SK-N-SH (cell line): ENCODE data around the gene TUBGCP2. TPM values are rescaled to one million over a fixed set of nuclear protein-coding genes. Genes with fewer than 3 reads are reported as not detected.

ENCODE experiments used
- CTCF ChIA-PET: fragments of 300-600, 350-600 bp; formaldehyde crosslinking; extraction: SDS; loops from one replicate; lab custom pipeline; 2021; lab: Yijun Ruan, JAX
- POLR2A ChIA-PET: fragments of 350-600 bp; sonication (Branson Sonifier 250); formaldehyde crosslinking; extraction: SDS; loops from one replicate; lab custom pipeline; 2020; ENCODE audit warnings: antibody characterized with exemption, inconsistent platforms; lab: Yijun Ruan, JAX
- DNase-seq: peaks from one replicate; pipeline ENCODE4 v3.0.0; 2012
- H2AFZ ChIP-seq: fragments of 200-600 bp; sonication (generic); 2 replicates; pipeline ENCODE4 v1.8.1; 2016; ENCODE audit warnings: antibody characterized with exemption, mild to moderate bottlenecking, low read depth
- H3F3A ChIP-seq: fragments of 200-600 bp; sonication (generic); replicated peaks from 2 replicates; pipeline ENCODE3; 2016; ENCODE audit warnings: antibody characterized with exemption, mild to moderate bottlenecking; ENCODE audit not compliant: insufficient read depth
- H3K27ac ChIP-seq, 2 experiments: fragments of 200-500 bp in 1 of 2; fragments of 200-600 bp in 1 of 2; sonication (Bioruptor generic) in 1 of 2; sonication (generic), shearing (Covaris generic) in 1 of 2; 2 replicates each; pipeline versions ENCODE4 v1.5.1 to v1.6.1; 2014 to 2016; ENCODE audit warnings: low read depth in 2 of 2, inconsistent platforms in 1 of 2, low read length in 1 of 2, mild to moderate bottlenecking in 1 of 2, mixed read lengths in 1 of 2
- H3K27me3 ChIP-seq: fragments of 200-600 bp; sonication (generic), shearing (Covaris generic); 2 replicates; pipeline ENCODE4 v1.6.1; 2016; ENCODE audit warnings: mixed run types; ENCODE audit not compliant: insufficient read depth
- H3K36me3 ChIP-seq, 2 experiments: fragments of 200-500 bp in 1 of 2; fragments of 200-600 bp in 1 of 2; sonication (Bioruptor generic) in 1 of 2; sonication (generic) in 1 of 2; replicated peaks in 1 of 2; 2 replicates each; pipeline versions ENCODE3 to v1.5.1; 2014 to 2016; ENCODE audit warnings: low read length in 1 of 2, mild to moderate bottlenecking in 1 of 2; ENCODE audit not compliant: insufficient read depth in 2 of 2, control insufficient read depth in 1 of 2
- H3K4me1 ChIP-seq, 2 experiments: fragments of 200-500 bp in 1 of 2; fragments of 200-600 bp in 1 of 2; sonication (Bioruptor generic) in 1 of 2; sonication (generic), shearing (Covaris generic) in 1 of 2; 2 replicates each; pipeline versions ENCODE4 v1.5.1 to v1.6.1; 2014 to 2016; ENCODE audit warnings: low read depth in 1 of 2, low read length in 1 of 2, mixed run types in 1 of 2; ENCODE audit not compliant: insufficient read depth in 2 of 2, control insufficient read depth in 1 of 2
- H3K4me2 ChIP-seq: fragments of 200-600 bp; sonication (generic), shearing (Covaris generic); 2 replicates; pipeline ENCODE4 v1.6.1; 2017; ENCODE audit warnings: mixed run types
- H3K4me3 ChIP-seq, 2 experiments: fragments of 200-500 bp in 1 of 2; fragments of 200-600 bp in 1 of 2; sonication (Bioruptor generic) in 1 of 2; sonication (generic), shearing (Covaris generic) in 1 of 2; 2 replicates each; pipeline versions ENCODE4 v1.5.1 to v1.8.1; 2014 to 2016; ENCODE audit warnings: low read depth in 2 of 2, inconsistent platforms in 1 of 2, low read length in 1 of 2, mild to moderate bottlenecking in 1 of 2, mixed read lengths in 1 of 2, moderate library complexity in 1 of 2
- H3K79me2 ChIP-seq: fragments of 200-600 bp; sonication (generic); 2 replicates; pipeline ENCODE4 v1.8.1; 2017; ENCODE audit warnings: mild to moderate bottlenecking; ENCODE audit not compliant: insufficient read depth
- H3K9ac ChIP-seq: fragments of 200-600 bp; sonication (generic); 2 replicates; pipeline ENCODE4 v1.6.1; 2017; ENCODE audit warnings: mixed run types
- H3K9me2 ChIP-seq: fragments of 200-600 bp; sonication (generic); 2 replicates; pipeline ENCODE4 v1.6.1; 2017; ENCODE audit warnings: mixed run types
- H3K9me3 ChIP-seq: fragments of 200-600 bp; sonication (generic); 2 replicates; pipeline ENCODE4 v1.6.1; 2017; ENCODE audit warnings: mixed run types, mild to moderate bottlenecking, moderate library complexity
- H4K20me1 ChIP-seq: fragments of 200-600 bp; sonication (generic); 2 replicates; pipeline ENCODE4 v1.6.1; 2017; ENCODE audit warnings: mild to moderate bottlenecking, mixed run types; ENCODE audit not compliant: insufficient read depth
- ELF1 ChIP-seq: IDR thresholded peaks from 2 replicates; pipeline ENCODE4 v1.4.0; 2012
- FOXJ3 ChIP-seq: sonication (generic); formaldehyde crosslinking; IDR thresholded peaks from 2 replicates; pipeline ENCODE4 v1.5.1; 2020; ENCODE audit warnings: mild to moderate bottlenecking, missing genetic modification reagents
- GATA2 ChIP-seq: sonication (generic); formaldehyde crosslinking; IDR thresholded peaks from 2 replicates; pipeline ENCODE4 v1.5.0; 2020; ENCODE audit warnings: mild to moderate bottlenecking, missing genetic modification reagents
- JUND ChIP-seq: IDR thresholded peaks from 2 replicates; pipeline ENCODE4 v1.4.0; 2012
- MEF2A ChIP-seq: IDR thresholded peaks from 2 replicates; pipeline ENCODE4 v1.4.0; 2012; ENCODE audit warnings: low read depth, borderline replicate concordance
- NFIC ChIP-seq: IDR thresholded peaks from 2 replicates; pipeline ENCODE4 v1.4.0; 2012; ENCODE audit warnings: borderline replicate concordance
- NRF1 ChIP-seq: IDR thresholded peaks from 2 replicates; pipeline ENCODE4 v1.6.1; 2012; ENCODE audit warnings: low read depth, mild to moderate bottlenecking, low read length
- POLR2AphosphoS5 ChIP-seq: IDR thresholded peaks from 2 replicates; pipeline ENCODE4 v1.6.1; 2012; ENCODE audit warnings: low read depth, low read length
- RFX5 ChIP-seq: IDR thresholded peaks from 2 replicates; pipeline ENCODE4 v1.6.1; 2012; ENCODE audit warnings: mild to moderate bottlenecking, improper control_type of control experiment, low read length
- SIN3A ChIP-seq: IDR thresholded peaks from 2 replicates; pipeline ENCODE4 v1.6.1; 2012; ENCODE audit warnings: low read depth, mild to moderate bottlenecking, low read length, moderate library complexity, borderline replicate concordance
- TAF1 ChIP-seq: IDR thresholded peaks from 2 replicates; pipeline ENCODE4 v1.6.1; 2012; ENCODE audit warnings: low read depth, mild to moderate bottlenecking, low read length, moderate library complexity, borderline replicate concordance
- YY1 ChIP-seq: IDR thresholded peaks from 2 replicates; pipeline ENCODE4 v1.4.0; 2012; ENCODE audit warnings: low read depth, mild to moderate bottlenecking
- WGBS: methylation state at CpG from one replicate; pipeline ENCODE4 v1.1.6; 2017; ENCODE audit warnings: low lambda C conversion rate; 5-methylcytosine and 5-hydroxymethylcytosine counted together
- polyA plus RNA-seq, 3 experiments: library from polyadenylated mRNA; depleted of rRNA; stranded (reverse); fragments of >200 nt; gene quantifications; 2 replicates each; pipeline ENCODE4 v1.2.3, GENCODE V29; 2012
- TF ChIP-seq, protein P1 (sequence below): IDR thresholded peaks from 2 replicates; pipeline ENCODE4 v1.6.1; 2012; ENCODE audit warnings: mild to moderate bottlenecking, low read depth, low read length, moderate library complexity
- TF ChIP-seq, protein P2 (sequence below): IDR thresholded peaks from 2 replicates; pipeline ENCODE4 v1.4.0; 2012; ENCODE audit warnings: low read depth, borderline replicate concordance
- TF ChIP-seq, protein P3 (sequence below): IDR thresholded peaks from 2 replicates; pipeline ENCODE4; 2012
- TF ChIP-seq, protein P4 (sequence below): IDR thresholded peaks from 2 replicates; pipeline ENCODE4 v1.4.0; 2012; ENCODE audit warnings: low read depth, borderline replicate concordance
- TF ChIP-seq, protein P5 (sequence below): fragments of 150-350 bp; IDR thresholded peaks from 2 replicates; pipeline ENCODE4 v1.6.1; 2016; ENCODE audit warnings: mild to moderate bottlenecking, low read depth, low read length

The TUBGCP2 gene
- polyA plus RNA-seq, 1 of the 3 experiments (the other 2 are of a cell fraction), result 49.1 TPM

DNA sequence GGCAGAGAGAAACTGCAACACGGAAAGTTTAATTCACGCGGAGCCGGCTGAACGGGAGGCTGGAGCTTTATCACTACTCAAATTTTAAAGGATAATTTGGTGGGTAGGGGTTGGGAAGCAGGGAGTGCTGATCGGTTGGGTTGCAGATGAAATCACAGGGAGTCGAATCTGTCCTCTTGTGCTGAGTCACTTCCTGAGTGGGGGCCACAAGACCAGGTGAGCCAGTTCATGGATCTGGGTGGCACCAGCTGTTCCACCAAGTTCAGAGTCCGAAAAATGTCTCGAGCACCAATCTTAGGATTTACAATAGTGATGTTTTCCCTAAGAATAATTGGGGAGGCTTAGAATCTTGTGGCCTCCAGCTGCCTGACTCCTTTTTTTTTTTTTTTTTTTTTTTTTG, 34.9 kb upstream of the TUBGCP2 start:
- Histone ChIP-seq H3K27ac (no peak overlapping the region), H2AFZ (no peak overlapping the region), H3K79me2 (no peaks in the 10 kb centered on the region), H3F3A (no peaks in the 10 kb centered on the region), H4K20me1 (no peaks in the 10 kb centered on the region), H3K9me2 (no peaks in the 10 kb centered on the region), H3K9me3 (no peaks in the 10 kb centered on the region), H3K4me2 (0 out of 2 replicates have a peak overlapping the region, but pooled peaks have one; percentile 24), H3K27me3 (peaks cover 55% of the 10 kb centered on the region; the same call in 1 of the 2 replicates), H3K4me3 (no peak overlapping the region), H3K36me3 (no peaks in the 10 kb centered on the region), H3K9ac (no peak overlapping the region), H3K4me1 (peaks cover 0 to 7% of the 10 kb centered on the region in 2 experiments; a peak in 1 of 4 replicates)
- DNase-seq, result no peak
- 16% methylated on average over 9 of the region's 9 CpGs for WGBS
- TF ChIP-seq GATA2 (CRISPR knock-in tag) (no peak), NRF1 (no peak), YY1 (no peak), JUND (no peak), MEF2A (no peak), TAF1 (no peak), POLR2AphosphoS5 (no peak), ELF1 (no peak), RFX5 (no peak), FOXJ3 (no peak), SIN3A (no peak), NFIC (no peak)
- TF ChIP-seq, protein P1, sequence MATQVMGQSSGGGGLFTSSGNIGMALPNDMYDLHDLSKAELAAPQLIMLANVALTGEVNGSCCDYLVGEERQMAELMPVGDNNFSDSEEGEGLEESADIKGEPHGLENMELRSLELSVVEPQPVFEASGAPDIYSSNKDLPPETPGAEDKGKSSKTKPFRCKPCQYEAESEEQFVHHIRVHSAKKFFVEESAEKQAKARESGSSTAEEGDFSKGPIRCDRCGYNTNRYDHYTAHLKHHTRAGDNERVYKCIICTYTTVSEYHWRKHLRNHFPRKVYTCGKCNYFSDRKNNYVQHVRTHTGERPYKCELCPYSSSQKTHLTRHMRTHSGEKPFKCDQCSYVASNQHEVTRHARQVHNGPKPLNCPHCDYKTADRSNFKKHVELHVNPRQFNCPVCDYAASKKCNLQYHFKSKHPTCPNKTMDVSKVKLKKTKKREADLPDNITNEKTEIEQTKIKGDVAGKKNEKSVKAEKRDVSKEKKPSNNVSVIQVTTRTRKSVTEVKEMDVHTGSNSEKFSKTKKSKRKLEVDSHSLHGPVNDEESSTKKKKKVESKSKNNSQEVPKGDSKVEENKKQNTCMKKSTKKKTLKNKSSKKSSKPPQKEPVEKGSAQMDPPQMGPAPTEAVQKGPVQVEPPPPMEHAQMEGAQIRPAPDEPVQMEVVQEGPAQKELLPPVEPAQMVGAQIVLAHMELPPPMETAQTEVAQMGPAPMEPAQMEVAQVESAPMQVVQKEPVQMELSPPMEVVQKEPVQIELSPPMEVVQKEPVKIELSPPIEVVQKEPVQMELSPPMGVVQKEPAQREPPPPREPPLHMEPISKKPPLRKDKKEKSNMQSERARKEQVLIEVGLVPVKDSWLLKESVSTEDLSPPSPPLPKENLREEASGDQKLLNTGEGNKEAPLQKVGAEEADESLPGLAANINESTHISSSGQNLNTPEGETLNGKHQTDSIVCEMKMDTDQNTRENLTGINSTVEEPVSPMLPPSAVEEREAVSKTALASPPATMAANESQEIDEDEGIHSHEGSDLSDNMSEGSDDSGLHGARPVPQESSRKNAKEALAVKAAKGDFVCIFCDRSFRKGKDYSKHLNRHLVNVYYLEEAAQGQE, result no peak
- TF ChIP-seq, protein P2, sequence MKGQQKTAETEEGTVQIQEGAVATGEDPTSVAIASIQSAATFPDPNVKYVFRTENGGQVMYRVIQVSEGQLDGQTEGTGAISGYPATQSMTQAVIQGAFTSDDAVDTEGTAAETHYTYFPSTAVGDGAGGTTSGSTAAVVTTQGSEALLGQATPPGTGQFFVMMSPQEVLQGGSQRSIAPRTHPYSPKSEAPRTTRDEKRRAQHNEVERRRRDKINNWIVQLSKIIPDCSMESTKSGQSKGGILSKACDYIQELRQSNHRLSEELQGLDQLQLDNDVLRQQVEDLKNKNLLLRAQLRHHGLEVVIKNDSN, result no peak
- TF ChIP-seq, protein P3, sequence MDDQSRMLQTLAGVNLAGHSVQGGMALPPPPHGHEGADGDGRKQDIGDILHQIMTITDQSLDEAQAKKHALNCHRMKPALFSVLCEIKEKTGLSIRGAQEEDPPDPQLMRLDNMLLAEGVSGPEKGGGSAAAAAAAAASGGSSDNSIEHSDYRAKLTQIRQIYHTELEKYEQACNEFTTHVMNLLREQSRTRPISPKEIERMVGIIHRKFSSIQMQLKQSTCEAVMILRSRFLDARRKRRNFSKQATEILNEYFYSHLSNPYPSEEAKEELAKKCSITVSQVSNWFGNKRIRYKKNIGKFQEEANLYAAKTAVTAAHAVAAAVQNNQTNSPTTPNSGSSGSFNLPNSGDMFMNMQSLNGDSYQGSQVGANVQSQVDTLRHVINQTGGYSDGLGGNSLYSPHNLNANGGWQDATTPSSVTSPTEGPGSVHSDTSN, result no peak
- TF ChIP-seq, protein P4, sequence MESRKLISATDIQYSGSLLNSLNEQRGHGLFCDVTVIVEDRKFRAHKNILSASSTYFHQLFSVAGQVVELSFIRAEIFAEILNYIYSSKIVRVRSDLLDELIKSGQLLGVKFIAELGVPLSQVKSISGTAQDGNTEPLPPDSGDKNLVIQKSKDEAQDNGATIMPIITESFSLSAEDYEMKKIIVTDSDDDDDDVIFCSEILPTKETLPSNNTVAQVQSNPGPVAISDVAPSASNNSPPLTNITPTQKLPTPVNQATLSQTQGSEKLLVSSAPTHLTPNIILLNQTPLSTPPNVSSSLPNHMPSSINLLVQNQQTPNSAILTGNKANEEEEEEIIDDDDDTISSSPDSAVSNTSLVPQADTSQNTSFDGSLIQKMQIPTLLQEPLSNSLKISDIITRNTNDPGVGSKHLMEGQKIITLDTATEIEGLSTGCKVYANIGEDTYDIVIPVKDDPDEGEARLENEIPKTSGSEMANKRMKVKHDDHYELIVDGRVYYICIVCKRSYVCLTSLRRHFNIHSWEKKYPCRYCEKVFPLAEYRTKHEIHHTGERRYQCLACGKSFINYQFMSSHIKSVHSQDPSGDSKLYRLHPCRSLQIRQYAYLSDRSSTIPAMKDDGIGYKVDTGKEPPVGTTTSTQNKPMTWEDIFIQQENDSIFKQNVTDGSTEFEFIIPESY, result no peak
- TF ChIP-seq, protein P5, sequence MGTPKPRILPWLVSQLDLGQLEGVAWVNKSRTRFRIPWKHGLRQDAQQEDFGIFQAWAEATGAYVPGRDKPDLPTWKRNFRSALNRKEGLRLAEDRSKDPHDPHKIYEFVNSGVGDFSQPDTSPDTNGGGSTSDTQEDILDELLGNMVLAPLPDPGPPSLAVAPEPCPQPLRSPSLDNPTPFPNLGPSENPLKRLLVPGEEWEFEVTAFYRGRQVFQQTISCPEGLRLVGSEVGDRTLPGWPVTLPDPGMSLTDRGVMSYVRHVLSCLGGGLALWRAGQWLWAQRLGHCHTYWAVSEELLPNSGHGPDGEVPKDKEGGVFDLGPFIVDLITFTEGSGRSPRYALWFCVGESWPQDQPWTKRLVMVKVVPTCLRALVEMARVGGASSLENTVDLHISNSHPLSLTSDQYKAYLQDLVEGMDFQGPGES, result no peak
- CTCF ChIA-PET, result interaction anchor here (3.3 kb wide), 1 partner anchor 14 kb away, joined by 21 read pairs; no protein-coding TSS in a partner anchor
- POLR2A ChIA-PET, result no interaction called here
